ENCODE results near the gene HHAT.

The HHAT gene

GRCh38 chr1:210500831-210501230 lies 172.1 kb downstream of the HHAT start:
- no peak for DNase-seq

GRCh38 chr1:210504286-210504685 lies 175.6 kb downstream of the HHAT start:
- no peak for DNase-seq

GRCh38 chr1:210505601-210506496 lies 177.1 kb downstream of the HHAT start:
- DNase-seq, result no peak

GRCh38 chr1:210506689-210507088 lies 178.0 kb downstream of the HHAT start:
- DNase-seq, result no peak

GRCh38 chr1:210516092-210516656 lies 187.5 kb downstream of the HHAT start:
- DNase-seq, result no peak

GRCh38 chr1:210516697-210517459 lies 188.2 kb downstream of the HHAT start:
- DNase-seq, result no peak

GRCh38 chr1:210523830-210524229 lies 195.1 kb downstream of the HHAT start:
- DNase-seq, result no peak

- no peak for DNase-seq
Measured at GRCh38 chr1:210525716-210526454, 197.2 kb downstream of the HHAT start.

GRCh38 chr1:210527091-210527490 lies 198.4 kb downstream of the HHAT start:
- DNase-seq, result no peak

GRCh38 chr1:210531475-210532222 lies 202.9 kb downstream of the HHAT start:
- no peak for DNase-seq

- DNase-seq, result no peak
Measured at GRCh38 chr1:210532223-210532598, 203.5 kb downstream of the HHAT start.

- DNase-seq, result no peak
Measured at GRCh38 chr1:210535761-210536160, 207.1 kb downstream of the HHAT start.

GRCh38 chr1:210536254-210536961 lies 207.7 kb downstream of the HHAT start:
- DNase-seq, result no peak

- no peak for DNase-seq
Measured at GRCh38 chr1:210540288-210540687, 211.6 kb downstream of the HHAT start.

GRCh38 chr1:210541680-210542358 lies 213.1 kb downstream of the HHAT start:
- DNase-seq, result no peak

GRCh38 chr1:210551899-210552298 lies 223.2 kb downstream of the HHAT start:
- no peak for DNase-seq

GRCh38 chr1:210553711-210554110 lies 225.0 kb downstream of the HHAT start:
- no peak for DNase-seq

GRCh38 chr1:210554382-210554781 lies 225.7 kb downstream of the HHAT start:
- no peak for DNase-seq

- no peak for DNase-seq
Measured at GRCh38 chr1:210556475-210556874, 227.8 kb downstream of the HHAT start.

GRCh38 chr1:210557426-210558077 lies 228.8 kb downstream of the HHAT start:
- no peak for DNase-seq
